ENCODE measurements around the gene GPR18. TPM values are rescaled to one million over a fixed set of nuclear protein-coding genes. Genes with fewer than 3 reads are reported as not detected.
"Not testable (repeated sequence)": the region's sequence is repeated elsewhere in the genome, so short reads cannot be mapped to it uniquely, and the experiment has no call there.

Gene GPR18
- total RNA-seq, 4 donors from 2014 or later = 1.1 to 2.1 TPM; not detected in 2

DNA sequence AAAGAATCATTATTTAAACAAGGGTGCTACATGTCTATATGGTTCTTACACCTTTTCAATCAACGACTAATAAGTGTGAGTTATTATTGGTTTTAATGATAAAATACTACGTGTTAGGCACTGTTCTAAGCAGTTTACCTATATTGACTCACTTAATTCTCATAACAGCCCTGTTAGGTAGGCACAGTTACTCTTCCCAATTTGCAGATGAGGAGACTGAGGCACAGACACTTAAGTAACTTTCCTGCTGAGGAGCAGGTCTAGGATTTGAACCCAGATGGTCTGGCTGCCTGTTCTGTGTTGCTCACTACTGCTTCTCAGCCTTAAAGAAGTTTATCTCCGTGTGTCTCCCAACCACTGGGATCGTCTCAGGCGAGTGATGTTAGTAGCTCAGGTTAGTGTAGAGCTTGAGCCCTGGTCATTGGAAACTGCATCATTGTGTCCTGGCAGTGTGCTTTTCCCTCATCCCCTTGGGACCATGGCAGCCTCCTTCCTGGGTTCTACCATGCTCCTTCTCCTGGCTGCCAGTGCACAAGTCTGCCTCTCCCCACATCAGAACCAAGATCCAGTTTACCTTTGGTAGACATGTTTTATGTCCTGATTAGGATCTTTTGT, 46.7 kb downstream of the GPR18 start:
- Histone ChIP-seq H3K36me3 (no peaks in the 10 kb centered on the region), H3K27ac (no peak overlapping the region), H3K4me1 (no peaks in the 10 kb centered on the region), H3K27me3 (no peaks in the 10 kb centered on the region), H3K4me3 (no peak overlapping the region), H3K9me3 (no peaks in the 10 kb centered on the region)
- no peak for DNase-seq
- TF ChIP-seq, protein P1, sequence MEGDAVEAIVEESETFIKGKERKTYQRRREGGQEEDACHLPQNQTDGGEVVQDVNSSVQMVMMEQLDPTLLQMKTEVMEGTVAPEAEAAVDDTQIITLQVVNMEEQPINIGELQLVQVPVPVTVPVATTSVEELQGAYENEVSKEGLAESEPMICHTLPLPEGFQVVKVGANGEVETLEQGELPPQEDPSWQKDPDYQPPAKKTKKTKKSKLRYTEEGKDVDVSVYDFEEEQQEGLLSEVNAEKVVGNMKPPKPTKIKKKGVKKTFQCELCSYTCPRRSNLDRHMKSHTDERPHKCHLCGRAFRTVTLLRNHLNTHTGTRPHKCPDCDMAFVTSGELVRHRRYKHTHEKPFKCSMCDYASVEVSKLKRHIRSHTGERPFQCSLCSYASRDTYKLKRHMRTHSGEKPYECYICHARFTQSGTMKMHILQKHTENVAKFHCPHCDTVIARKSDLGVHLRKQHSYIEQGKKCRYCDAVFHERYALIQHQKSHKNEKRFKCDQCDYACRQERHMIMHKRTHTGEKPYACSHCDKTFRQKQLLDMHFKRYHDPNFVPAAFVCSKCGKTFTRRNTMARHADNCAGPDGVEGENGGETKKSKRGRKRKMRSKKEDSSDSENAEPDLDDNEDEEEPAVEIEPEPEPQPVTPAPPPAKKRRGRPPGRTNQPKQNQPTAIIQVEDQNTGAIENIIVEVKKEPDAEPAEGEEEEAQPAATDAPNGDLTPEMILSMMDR (IDR thresholded peaks at IDR 0.05) = no peak
- intact Hi-C loops (cut with DNase I; ENCODE audit: low total_unique reads) = no loop called here

DNA sequence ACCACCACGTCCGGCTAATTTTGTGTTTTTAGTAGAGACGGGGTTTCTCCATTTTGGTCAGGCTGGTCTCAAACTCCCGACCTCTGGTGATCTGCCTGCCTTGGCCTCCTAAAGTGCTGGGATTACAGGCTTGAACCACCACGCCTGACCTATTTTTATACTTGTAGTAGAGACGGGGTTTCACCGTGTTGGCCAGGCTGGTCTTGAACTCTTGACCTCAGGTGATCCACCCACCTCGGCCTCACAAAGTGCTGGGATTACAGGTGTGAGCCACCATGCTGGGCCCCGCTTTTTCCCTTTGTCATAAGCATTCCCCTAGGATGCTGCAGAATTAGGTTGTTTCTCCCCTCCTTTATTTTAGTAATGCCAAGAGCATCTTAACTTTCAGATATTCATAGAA, 47.6 kb downstream of the GPR18 start:
- DNase-seq; intact Hi-C loops (cut with DNase I; ENCODE audit: low total_unique reads); H3K4me1 ChIP-seq; H3K27me3 ChIP-seq; H3K9me3 ChIP-seq; H3K36me3 ChIP-seq; H3K4me3 ChIP-seq; H3K27ac ChIP-seq: not testable (repeated sequence)

DNA sequence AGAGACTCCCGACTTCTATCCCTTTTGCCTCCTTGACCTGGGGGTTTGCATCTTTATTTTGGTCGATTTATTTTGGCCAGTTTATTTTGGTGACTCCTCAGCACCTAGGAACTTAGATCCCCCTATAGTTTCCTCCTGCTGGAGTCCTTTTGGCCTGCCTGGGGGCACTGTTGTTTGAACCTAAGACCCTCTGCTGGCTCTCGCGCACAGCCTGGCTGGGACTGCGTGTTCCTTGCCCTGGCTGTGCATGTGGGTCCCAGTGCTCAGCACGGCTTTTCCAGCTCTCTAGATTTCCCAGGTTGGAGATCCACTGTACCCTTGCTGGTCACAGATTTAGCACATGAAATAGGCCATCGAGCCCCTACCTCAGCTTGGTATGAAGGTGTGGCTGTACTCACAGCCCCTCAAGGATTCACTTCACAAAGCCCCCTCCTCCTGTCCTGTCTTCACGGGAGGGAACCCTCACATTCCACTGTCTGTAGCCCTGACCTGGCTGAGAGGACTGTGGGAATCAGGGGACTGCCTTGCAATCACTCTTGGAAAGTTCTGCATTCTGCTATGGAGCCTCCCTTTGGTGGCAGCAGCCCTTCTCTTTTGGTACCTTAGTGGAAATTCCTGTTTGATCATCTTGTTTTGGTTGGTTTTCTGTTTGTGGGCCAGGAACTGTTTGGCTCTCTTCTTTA, 49.2 kb downstream of the GPR18 start:
- H3K4me3 ChIP-seq = no peak overlapping the region
- DNase-seq = no peak
- no peaks in the 10 kb centered on the region for H3K27me3 ChIP-seq
- intact Hi-C loops (cut with DNase I; ENCODE audit: low total_unique reads) = no loop called here
- no peaks in the 10 kb centered on the region for H3K36me3 ChIP-seq
- no peak overlapping the region for H3K27ac ChIP-seq
- TF ChIP-seq, protein P1 (IDR thresholded peaks at IDR 0.05) = no peak
- no peak for TF ChIP-seq POLR2A (IDR thresholded peaks at IDR 0.05)
- H3K4me1 ChIP-seq = no peaks in the 10 kb centered on the region
- H3K9me3 ChIP-seq = no peaks in the 10 kb centered on the region

DNA sequence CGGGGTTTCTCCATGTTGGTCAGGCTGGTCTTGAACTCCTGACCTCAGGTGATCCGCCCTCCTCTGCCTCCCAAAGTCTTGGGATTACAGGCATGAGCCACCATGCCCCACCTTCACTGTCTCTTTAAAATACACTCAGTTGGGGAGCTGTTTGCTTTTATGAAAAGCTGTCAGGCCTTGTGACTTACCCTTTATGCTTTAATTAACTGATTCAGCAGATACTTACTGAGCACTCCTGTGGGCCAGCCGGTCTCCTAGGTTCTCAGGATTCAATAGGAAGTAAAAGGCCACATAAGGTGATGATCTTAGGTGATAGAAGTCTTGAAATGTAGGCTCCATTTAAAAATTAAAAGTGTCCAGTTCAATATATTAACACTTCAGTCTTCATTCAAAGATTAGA, 50.0 kb downstream of the GPR18 start:
- intact Hi-C loops (cut with DNase I; ENCODE audit: low total_unique reads) = no loop called here

DNA sequence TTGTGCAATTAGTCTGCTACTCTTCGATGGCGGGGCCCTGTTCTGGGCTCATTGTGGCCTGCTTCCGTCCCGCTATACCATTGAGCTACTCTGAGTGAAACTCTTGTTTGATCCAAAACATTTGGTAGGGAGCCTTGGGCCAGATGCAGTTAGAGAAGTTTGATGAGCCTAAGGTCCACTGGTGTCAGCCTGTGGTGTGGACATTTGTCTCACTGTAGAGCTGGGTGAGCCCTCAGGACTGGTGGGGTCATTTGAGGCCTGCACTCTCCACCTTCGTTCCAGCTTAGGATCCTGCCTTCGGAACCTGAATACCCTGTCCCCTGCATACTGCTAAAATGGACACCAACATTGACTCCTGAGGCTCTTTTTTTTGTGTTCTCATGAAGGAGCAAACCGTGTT, 50.7 kb downstream of the GPR18 start:
- DNase-seq = no peak
- no peaks in the 10 kb centered on the region for H3K4me1 ChIP-seq
- no peak overlapping the region for H3K4me3 ChIP-seq
- TF ChIP-seq, protein P1 (IDR thresholded peaks at IDR 0.05) = no peak
- TF ChIP-seq POLR2A (IDR thresholded peaks at IDR 0.05) = no peak
- H3K9me3 ChIP-seq = no peaks in the 10 kb centered on the region
- no peaks in the 10 kb centered on the region for H3K36me3 ChIP-seq
- H3K27me3 ChIP-seq = no peaks in the 10 kb centered on the region
- H3K27ac ChIP-seq = no peak overlapping the region
- intact Hi-C loops (cut with DNase I; ENCODE audit: low total_unique reads) = no loop called here

More for the DNA sequence above, 50.0 kb downstream of the GPR18 start:
- Histone ChIP-seq H3K27ac (no peak overlapping the region), H3K4me3 (no peak overlapping the region), H3K36me3 (no peaks in the 10 kb centered on the region), H3K4me1 (no peaks in the 10 kb centered on the region), H3K27me3 (no peaks in the 10 kb centered on the region), H3K9me3 (no peaks in the 10 kb centered on the region)
- no peak for TF ChIP-seq POLR2A (IDR thresholded peaks at IDR 0.05)
- TF ChIP-seq, protein P1 (IDR thresholded peaks at IDR 0.05) = no peak
- no peak for DNase-seq

Measured in uterus (tissue), 4 donors.